ENCODE data around the gene EDEM3.

EDEM3 gene

DNA sequence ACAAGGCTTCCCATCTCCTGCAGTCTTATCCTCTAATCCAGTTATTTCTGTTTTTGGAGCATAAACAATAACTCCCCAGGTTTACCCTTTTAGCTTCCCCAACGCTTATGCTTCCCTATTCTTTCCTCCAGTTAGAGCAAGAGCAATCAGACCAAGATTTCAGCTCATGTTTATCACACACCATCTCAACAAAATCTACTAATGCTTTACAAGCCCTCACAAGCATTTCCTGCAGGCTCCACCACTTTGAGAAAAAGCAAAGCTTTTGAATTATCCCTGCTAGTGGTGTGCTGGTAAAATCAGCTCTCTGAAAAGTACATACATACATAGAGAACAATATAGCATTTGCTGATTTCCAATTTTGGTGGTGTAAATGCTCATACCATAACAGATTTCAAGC, 92.9 kb downstream of the EDEM3 start:
- no peak overlapping the region for H3K27ac ChIP-seq (ENCODE audit: insufficient read depth, low read length, poor library complexity, severe bottlenecking)
- no peak overlapping the region for H3K4me3 ChIP-seq (ENCODE audit: insufficient read depth, low read depth, low read length, poor library complexity, severe bottlenecking)
- H3K4me1 ChIP-seq (ENCODE audit: control insufficient read depth, insufficient read depth, low read length, poor library complexity, severe bottlenecking): no peaks in the 10 kb centered on the region
- DNase-seq: no peak
- peaks cover 11% of the 10 kb centered on the region for H3K27me3 ChIP-seq (replicated peaks; ENCODE audit: control insufficient read depth, insufficient read depth, low read length, poor library complexity, severe bottlenecking)
- no peaks in the 10 kb centered on the region for H3K9me3 ChIP-seq (ENCODE audit: control insufficient read depth, low read length)
- H3K36me3 ChIP-seq (ENCODE audit: control insufficient read depth, insufficient read depth, low read length): no peaks in the 10 kb centered on the region

DNA sequence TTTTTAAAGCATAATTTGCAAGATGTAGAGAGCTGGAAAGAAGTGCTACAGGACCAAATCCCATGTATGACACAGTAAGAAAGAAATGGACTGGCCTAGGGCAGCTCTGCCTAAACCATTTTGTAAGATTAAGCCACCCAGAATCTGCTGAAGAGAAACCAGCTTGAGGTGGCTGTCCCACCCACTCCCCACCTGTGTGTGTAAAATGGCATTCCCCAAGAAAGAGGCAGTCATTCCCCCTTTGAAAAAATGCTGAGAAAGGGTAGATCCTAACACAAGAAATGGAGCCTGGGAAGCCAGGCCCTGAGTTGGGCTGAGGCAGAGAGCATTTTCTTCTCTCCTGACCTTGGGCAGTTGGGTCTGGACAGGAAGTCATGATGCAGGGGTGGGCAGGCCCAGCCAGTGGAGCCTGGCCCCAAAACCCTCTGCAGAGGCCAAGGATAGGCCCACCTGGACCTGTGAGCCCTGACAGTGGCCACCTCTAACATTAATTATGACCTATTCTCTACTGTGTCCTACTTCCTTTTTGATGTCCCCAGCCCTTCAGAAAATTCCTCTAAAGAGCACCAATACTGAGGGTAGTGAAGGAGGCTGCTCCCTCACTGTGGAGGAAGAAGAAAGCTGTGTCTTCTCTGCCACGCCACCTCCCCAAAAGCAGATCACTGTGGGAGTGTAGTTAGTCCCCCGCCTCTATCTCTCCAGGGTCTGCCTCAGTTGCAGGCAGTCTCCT, 94.0 kb downstream of the EDEM3 start:
- Histone ChIP-seq H3K4me3 (ENCODE audit: insufficient read depth, low read depth, low read length, poor library complexity, severe bottlenecking) (no peak overlapping the region), H3K27ac (ENCODE audit: insufficient read depth, low read length, poor library complexity, severe bottlenecking) (no peak overlapping the region), H3K36me3 (ENCODE audit: control insufficient read depth, insufficient read depth, low read length) (no peaks in the 10 kb centered on the region), H3K4me1 (ENCODE audit: control insufficient read depth, insufficient read depth, low read length, poor library complexity, severe bottlenecking) (no peaks in the 10 kb centered on the region), H3K9me3 (ENCODE audit: control insufficient read depth, low read length) (no peaks in the 10 kb centered on the region), H3K27me3 (replicated peaks; ENCODE audit: control insufficient read depth, insufficient read depth, low read length, poor library complexity, severe bottlenecking) (peaks cover 11% of the 10 kb centered on the region)
- DNase-seq: no peak

DNA sequence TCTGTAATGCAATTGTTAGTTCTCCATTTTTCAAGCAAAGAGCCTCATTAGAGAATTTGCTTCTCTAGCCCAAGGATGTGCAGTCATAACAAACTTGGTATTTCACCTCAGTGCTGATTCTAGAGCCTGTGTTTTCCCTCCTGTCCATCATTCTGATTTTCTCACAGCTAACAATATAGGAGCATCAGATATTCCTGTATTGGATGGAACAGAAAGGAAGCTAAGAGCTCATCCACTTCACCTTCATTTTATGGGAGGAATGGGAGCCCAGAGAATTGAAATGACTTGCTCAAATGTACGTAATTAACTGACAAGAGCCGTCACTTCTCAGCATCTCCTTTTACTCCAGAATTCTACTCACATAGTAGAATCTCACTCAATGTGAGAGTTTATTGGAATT, 96.6 kb downstream of the EDEM3 start:
- H3K27me3 ChIP-seq (replicated peaks; ENCODE audit: control insufficient read depth, insufficient read depth, low read length, poor library complexity, severe bottlenecking): no peaks in the 10 kb centered on the region
- no peak overlapping the region for H3K27ac ChIP-seq (ENCODE audit: insufficient read depth, low read length, poor library complexity, severe bottlenecking)
- no peak overlapping the region for H3K4me3 ChIP-seq (ENCODE audit: insufficient read depth, low read depth, low read length, poor library complexity, severe bottlenecking)
- no peaks in the 10 kb centered on the region for H3K9me3 ChIP-seq (ENCODE audit: control insufficient read depth, low read length)
- no peaks in the 10 kb centered on the region for H3K4me1 ChIP-seq (ENCODE audit: control insufficient read depth, insufficient read depth, low read length, poor library complexity, severe bottlenecking)
- no peak for DNase-seq
- H3K36me3 ChIP-seq (ENCODE audit: control insufficient read depth, insufficient read depth, low read length): no peaks in the 10 kb centered on the region

DNA sequence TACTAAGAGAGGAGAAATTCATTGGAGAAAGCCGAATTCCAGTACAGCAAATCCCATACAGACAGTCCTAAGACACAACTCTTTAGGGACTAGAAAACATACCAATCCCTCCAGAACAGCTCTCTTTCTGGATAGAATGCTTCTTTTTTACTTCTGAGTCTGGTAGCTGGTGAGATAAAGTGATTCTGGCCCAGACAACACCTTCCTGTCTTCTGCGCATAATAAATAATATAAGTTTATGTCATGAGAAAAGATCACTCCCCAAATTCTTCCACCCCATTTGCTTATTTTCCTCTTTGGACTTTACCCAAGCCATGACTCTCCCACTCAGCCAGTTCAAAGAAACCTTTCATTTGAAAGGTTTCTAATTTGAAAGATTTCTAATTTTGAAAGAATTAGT, 98.4 kb downstream of the EDEM3 start:
- Histone ChIP-seq H3K4me1 (ENCODE audit: control insufficient read depth, insufficient read depth, low read length, poor library complexity, severe bottlenecking) (no peaks in the 10 kb centered on the region), H3K36me3 (ENCODE audit: control insufficient read depth, insufficient read depth, low read length) (no peaks in the 10 kb centered on the region), H3K4me3 (ENCODE audit: insufficient read depth, low read depth, low read length, poor library complexity, severe bottlenecking) (no peak overlapping the region), H3K9me3 (ENCODE audit: control insufficient read depth, low read length) (no peaks in the 10 kb centered on the region), H3K27ac (ENCODE audit: insufficient read depth, low read length, poor library complexity, severe bottlenecking) (no peak overlapping the region), H3K27me3 (replicated peaks; ENCODE audit: control insufficient read depth, insufficient read depth, low read length, poor library complexity, severe bottlenecking) (no peaks in the 10 kb centered on the region)
- DNase-seq: no peak

DNA sequence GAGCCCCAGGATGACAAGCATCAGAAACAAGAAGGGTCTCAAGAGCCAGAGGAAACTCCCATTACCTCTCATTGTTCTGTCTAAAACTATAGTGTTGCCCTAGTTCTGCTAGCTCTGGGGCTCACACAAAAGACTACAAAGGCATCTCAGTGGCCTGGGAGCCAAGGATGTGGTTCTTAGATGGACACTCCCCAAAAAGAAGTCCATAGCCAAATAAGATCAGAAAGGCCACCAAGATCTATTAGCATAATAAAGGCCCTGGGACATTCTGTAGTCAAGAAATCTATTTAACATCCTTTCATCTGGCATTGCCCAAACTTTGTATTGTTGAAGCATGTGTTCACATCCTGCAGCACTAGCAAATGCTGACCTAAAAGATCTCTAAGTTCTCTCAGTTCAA, 99.5 kb downstream of the EDEM3 start:
- no peaks in the 10 kb centered on the region for H3K27me3 ChIP-seq (replicated peaks; ENCODE audit: control insufficient read depth, insufficient read depth, low read length, poor library complexity, severe bottlenecking)

DNA sequence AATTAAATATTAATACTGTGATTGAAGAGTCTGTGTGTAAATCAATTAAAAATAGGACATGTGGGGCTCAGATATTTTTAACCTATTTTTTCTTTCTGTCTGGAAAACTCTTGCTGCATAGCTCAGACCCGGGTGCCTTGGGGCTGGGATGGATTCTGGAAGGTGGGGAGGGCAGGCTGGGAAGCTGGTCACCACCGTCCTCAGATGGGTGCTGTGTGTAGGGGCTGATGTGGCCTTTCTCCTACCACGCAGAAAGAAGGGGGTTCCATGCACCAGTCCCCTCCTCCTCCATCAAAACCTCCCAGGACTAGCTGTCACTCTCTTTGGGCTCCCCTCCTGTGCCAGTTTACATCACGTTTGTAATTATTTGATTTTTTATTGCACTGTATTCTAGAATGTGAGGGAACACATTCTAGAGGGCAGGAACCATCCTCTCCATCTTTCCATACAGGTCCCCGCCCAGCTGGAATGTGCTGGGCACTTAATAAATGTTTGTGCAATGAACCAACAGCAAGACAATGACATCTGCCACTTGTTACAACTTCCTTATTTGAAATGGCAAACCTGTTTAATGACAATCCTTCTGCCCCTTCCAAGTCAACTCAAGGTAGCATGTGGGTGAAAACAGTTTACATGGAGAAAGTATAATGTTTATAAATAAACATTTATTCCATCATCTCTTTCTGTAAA, 104.3 kb downstream of the EDEM3 start:
- no peak overlapping the region for H3K27ac ChIP-seq (ENCODE audit: insufficient read depth, low read length, poor library complexity, severe bottlenecking)
- H3K36me3 ChIP-seq (ENCODE audit: control insufficient read depth, insufficient read depth, low read length): no peaks in the 10 kb centered on the region
- no peaks in the 10 kb centered on the region for H3K4me1 ChIP-seq (ENCODE audit: control insufficient read depth, insufficient read depth, low read length, poor library complexity, severe bottlenecking)
- H3K27me3 ChIP-seq (replicated peaks; ENCODE audit: control insufficient read depth, insufficient read depth, low read length, poor library complexity, severe bottlenecking): no peaks in the 10 kb centered on the region
- H3K9me3 ChIP-seq (ENCODE audit: control insufficient read depth, low read length): no peaks in the 10 kb centered on the region
- DNase-seq: no peak
- H3K4me3 ChIP-seq (ENCODE audit: insufficient read depth, low read depth, low read length, poor library complexity, severe bottlenecking): no peak overlapping the region

More for the DNA sequence above, 99.5 kb downstream of the EDEM3 start:
- Histone ChIP-seq H3K36me3 (ENCODE audit: control insufficient read depth, insufficient read depth, low read length) (no peaks in the 10 kb centered on the region), H3K9me3 (ENCODE audit: control insufficient read depth, low read length) (no peaks in the 10 kb centered on the region), H3K4me1 (ENCODE audit: control insufficient read depth, insufficient read depth, low read length, poor library complexity, severe bottlenecking) (no peaks in the 10 kb centered on the region), H3K4me3 (ENCODE audit: insufficient read depth, low read depth, low read length, poor library complexity, severe bottlenecking) (no peak overlapping the region), H3K27ac (ENCODE audit: insufficient read depth, low read length, poor library complexity, severe bottlenecking) (no peak overlapping the region)
- DNase-seq: no peak

DNA sequence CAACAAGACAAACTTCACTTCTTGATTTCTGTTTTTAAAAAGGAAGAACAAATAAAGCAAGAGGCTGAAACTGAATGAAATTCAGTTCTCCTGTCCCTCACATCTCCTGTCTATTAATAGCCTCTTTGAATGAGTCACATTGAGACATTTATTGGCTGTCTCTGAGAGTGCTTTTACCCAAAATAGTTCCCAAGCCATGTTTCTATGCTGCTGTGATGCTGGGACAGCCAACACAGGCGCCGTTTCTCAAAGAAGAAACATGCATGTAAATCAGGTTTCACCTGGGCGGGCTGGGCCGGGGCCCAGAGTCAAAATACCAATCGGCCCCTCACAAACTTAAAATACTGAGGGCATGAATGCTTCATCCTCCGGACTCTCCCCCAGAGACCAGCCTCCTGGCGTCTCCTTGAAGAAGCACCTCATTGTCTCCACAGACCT, 105.2 kb downstream of the EDEM3 start:
- no peaks in the 10 kb centered on the region for H3K27me3 ChIP-seq (replicated peaks; ENCODE audit: control insufficient read depth, insufficient read depth, low read length, poor library complexity, severe bottlenecking)
- H3K4me1 ChIP-seq (ENCODE audit: control insufficient read depth, insufficient read depth, low read length, poor library complexity, severe bottlenecking): no peaks in the 10 kb centered on the region
- H3K9me3 ChIP-seq (ENCODE audit: control insufficient read depth, low read length): no peaks in the 10 kb centered on the region
- no peaks in the 10 kb centered on the region for H3K36me3 ChIP-seq (ENCODE audit: control insufficient read depth, insufficient read depth, low read length)
- DNase-seq: no peak
- no peak overlapping the region for H3K4me3 ChIP-seq (ENCODE audit: insufficient read depth, low read depth, low read length, poor library complexity, severe bottlenecking)
- H3K27ac ChIP-seq (ENCODE audit: insufficient read depth, low read length, poor library complexity, severe bottlenecking): no peak overlapping the region

DNA sequence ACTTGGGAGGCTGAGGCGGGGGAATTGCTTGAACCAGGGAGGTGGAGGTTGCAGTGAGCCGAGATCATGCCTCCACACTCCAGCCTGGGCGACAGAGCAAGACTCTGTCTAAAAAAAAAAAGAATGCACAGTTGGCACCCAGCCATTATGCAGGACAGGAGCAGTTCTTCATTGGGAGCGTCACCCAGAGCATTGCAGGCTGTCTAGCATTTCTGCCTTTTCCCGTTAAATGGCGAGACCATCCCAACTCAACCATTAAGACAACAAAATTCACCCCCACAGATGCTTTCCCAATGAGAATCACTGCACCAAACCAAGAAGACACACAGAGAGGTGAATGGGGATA, 105.8 kb downstream of the EDEM3 start:
- Histone ChIP-seq H3K9me3 (ENCODE audit: control insufficient read depth, low read length) (no peaks in the 10 kb centered on the region), H3K36me3 (ENCODE audit: control insufficient read depth, insufficient read depth, low read length) (no peaks in the 10 kb centered on the region), H3K27ac (ENCODE audit: insufficient read depth, low read length, poor library complexity, severe bottlenecking) (no peak overlapping the region), H3K4me3 (ENCODE audit: insufficient read depth, low read depth, low read length, poor library complexity, severe bottlenecking) (no peak overlapping the region), H3K27me3 (replicated peaks; ENCODE audit: control insufficient read depth, insufficient read depth, low read length, poor library complexity, severe bottlenecking) (no peaks in the 10 kb centered on the region), H3K4me1 (ENCODE audit: control insufficient read depth, insufficient read depth, low read length, poor library complexity, severe bottlenecking) (no peaks in the 10 kb centered on the region)
- DNase-seq: no peak

DNA sequence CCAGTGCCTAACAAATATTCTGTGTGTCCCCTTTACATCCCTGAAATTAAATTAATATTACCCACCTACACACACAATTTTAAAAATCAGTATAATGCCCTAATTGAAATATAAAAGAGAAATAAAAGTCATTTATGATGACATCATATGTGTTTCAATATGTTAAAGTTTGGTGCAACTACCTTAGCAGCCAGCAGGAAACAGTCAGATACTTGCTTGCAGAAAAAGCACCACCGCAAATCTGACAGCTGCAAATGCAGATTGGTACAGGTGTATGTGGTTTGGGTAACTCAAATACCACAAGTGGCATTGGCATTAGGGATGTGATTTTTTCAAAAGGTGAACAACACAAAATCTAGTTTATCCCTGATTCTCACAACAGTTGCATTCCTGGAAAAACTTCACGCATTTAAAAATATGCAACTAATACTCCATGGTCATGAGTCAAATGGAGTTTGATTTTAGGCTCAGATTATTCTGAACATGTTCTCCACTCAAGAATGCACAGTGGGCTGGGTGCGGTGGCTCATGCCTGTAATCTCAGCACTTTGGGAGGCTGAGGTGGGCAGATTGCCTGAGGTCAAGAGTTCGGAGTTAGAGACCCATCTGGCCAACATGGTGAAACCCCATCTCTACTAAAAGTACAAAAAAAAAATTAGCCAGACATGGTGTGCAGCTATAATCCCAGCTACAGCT, 106.3 kb downstream of the EDEM3 start:
- Histone ChIP-seq H3K27me3 (replicated peaks; ENCODE audit: control insufficient read depth, insufficient read depth, low read length, poor library complexity, severe bottlenecking) (no peaks in the 10 kb centered on the region), H3K9me3 (ENCODE audit: control insufficient read depth, low read length) (no peaks in the 10 kb centered on the region), H3K4me3 (ENCODE audit: insufficient read depth, low read depth, low read length, poor library complexity, severe bottlenecking) (no peak overlapping the region), H3K4me1 (ENCODE audit: control insufficient read depth, insufficient read depth, low read length, poor library complexity, severe bottlenecking) (no peaks in the 10 kb centered on the region), H3K36me3 (ENCODE audit: control insufficient read depth, insufficient read depth, low read length) (no peaks in the 10 kb centered on the region), H3K27ac (ENCODE audit: insufficient read depth, low read length, poor library complexity, severe bottlenecking) (no peak overlapping the region)
- no peak for DNase-seq

DNA sequence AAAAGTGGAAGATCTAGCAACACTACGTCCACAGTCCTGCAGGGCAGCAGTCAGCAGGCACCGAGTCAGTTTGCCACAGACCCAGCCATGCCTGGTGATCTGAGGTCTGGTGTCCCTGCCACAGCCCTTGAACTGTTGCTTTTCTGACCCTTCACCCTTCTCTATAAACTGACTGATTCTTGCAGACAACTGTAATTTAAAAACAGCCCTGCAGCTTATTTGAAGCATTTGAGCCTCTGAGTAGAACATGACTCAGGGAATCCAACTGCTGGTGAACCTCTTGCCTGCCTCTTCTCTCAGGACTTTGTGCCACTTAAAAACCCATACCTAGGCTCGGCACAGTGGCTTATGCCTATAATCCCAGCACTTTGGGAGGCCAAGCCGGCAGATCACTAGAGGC, 107.2 kb downstream of the EDEM3 start:
- H3K27ac ChIP-seq (ENCODE audit: insufficient read depth, low read length, poor library complexity, severe bottlenecking): no peak overlapping the region
- no peak overlapping the region for H3K4me3 ChIP-seq (ENCODE audit: insufficient read depth, low read depth, low read length, poor library complexity, severe bottlenecking)
- H3K4me1 ChIP-seq (ENCODE audit: control insufficient read depth, insufficient read depth, low read length, poor library complexity, severe bottlenecking): no peaks in the 10 kb centered on the region
- no peaks in the 10 kb centered on the region for H3K27me3 ChIP-seq (replicated peaks; ENCODE audit: control insufficient read depth, insufficient read depth, low read length, poor library complexity, severe bottlenecking)
- no peaks in the 10 kb centered on the region for H3K36me3 ChIP-seq (ENCODE audit: control insufficient read depth, insufficient read depth, low read length)
- H3K9me3 ChIP-seq (ENCODE audit: control insufficient read depth, low read length): no peaks in the 10 kb centered on the region
- DNase-seq: no peak

Data from effector memory CD4-positive, alpha-beta T cell (primary cell).